Hepatocyte (in vitro differentiated cells): ENCODE results near the gene TSPAN32. TPM values are rescaled to one million over a fixed set of nuclear protein-coding genes. Genes with fewer than 3 reads are reported as not detected.
A peak's percentile ranks its signal among the peaks of the same experiment; 100 is the strongest.

Source experiments
- DNase-seq: peaks from one replicate; pipeline ENCODE4 v3.0.0-alpha.2; 2016; ENCODE audit warnings: low spot score
- H2AFZ ChIP-seq: fragments of 200-600 bp; sonication (generic); 2 replicates; pipeline ENCODE4 v1.6.0; 2016; ENCODE audit warnings: antibody characterized with exemption, mild to moderate bottlenecking
- H3K27ac ChIP-seq: fragments of 200-600 bp; sonication (generic); 2 replicates; pipeline ENCODE4 v1.5.1; 2016; ENCODE audit warnings: mild to moderate bottlenecking
- H3K27me3 ChIP-seq: fragments of 200-600 bp; sonication (generic); 2 replicates; pipeline ENCODE4 v1.6.1; 2016
- H3K36me3 ChIP-seq: fragments of 200-600 bp; sonication (generic); replicated peaks from 2 replicates; pipeline ENCODE4 v1.5.1; 2016; ENCODE audit warnings: low read depth; ENCODE audit not compliant: insufficient read depth
- H3K4me1 ChIP-seq: fragments of 200-600 bp; sonication (generic); 2 replicates; pipeline ENCODE4 v1.5.1; 2016; ENCODE audit warnings: mild to moderate bottlenecking, moderate library complexity; ENCODE audit not compliant: insufficient read depth
- H3K4me2 ChIP-seq: fragments of 200-600 bp; sonication (generic); 2 replicates; pipeline ENCODE4 v1.6.0; 2016
- H3K4me3 ChIP-seq: fragments of 200-600 bp; sonication (generic); 2 replicates; pipeline ENCODE4 v1.5.1; 2016; ENCODE audit warnings: mild to moderate bottlenecking
- H3K79me2 ChIP-seq: fragments of 200-600 bp; sonication (generic); 2 replicates; pipeline ENCODE4 v1.6.0; 2017; ENCODE audit warnings: mild to moderate bottlenecking
- H3K9me2 ChIP-seq: fragments of 200-600 bp; sonication (generic); replicated peaks from 2 replicates; pipeline ENCODE4 v1.6.0; 2017; ENCODE audit warnings: mild to moderate bottlenecking; ENCODE audit not compliant: insufficient read depth
- H3K9me3 ChIP-seq: fragments of 200-600 bp; sonication (generic); 2 replicates; pipeline ENCODE4 v1.5.1; 2016; ENCODE audit warnings: low read depth, mild to moderate bottlenecking
- H4K20me1 ChIP-seq: fragments of 200-600 bp; sonication (generic); 2 replicates; pipeline ENCODE4 v1.6.0; 2016; ENCODE audit warnings: mild to moderate bottlenecking; ENCODE audit not compliant: insufficient read depth, poor library complexity, severe bottlenecking
- CTCF ChIP-seq: fragments of 200-600 bp; sonication (generic); IDR thresholded peaks from 2 replicates; pipeline ENCODE4 v1.5.1; 2016; ENCODE audit warnings: antibody characterized with exemption, mild to moderate bottlenecking; ENCODE audit not compliant: poor library complexity
- EZH2 ChIP-seq: fragments of 200-600 bp; sonication (generic); IDR thresholded peaks from 2 replicates; pipeline ENCODE4 v1.6.1; 2016; ENCODE audit warnings: antibody characterized with exemption, mild to moderate bottlenecking, borderline replicate concordance
- EZH2phosphoT487 ChIP-seq: fragments of 200-600 bp; sonication (generic); IDR thresholded peaks from one replicate; pipeline ENCODE4 v1.6.1; 2018; ENCODE audit warnings: antibody characterized with exemption, mild to moderate bottlenecking, low read depth, moderate library complexity; ENCODE audit not compliant: unreplicated experiment, severe bottlenecking
- WGBS: methylation state at CpG from one replicate; pipeline ENCODE4 v1.1.6; 2016; ENCODE audit warnings: low lambda C conversion rate; ENCODE audit errors: missing lambda C conversion rate; 5-methylcytosine and 5-hydroxymethylcytosine counted together
- polyA plus RNA-seq: library from polyadenylated mRNA; unstranded; fragments of >200 nt; fragmentation: Nextera tagmentation; extraction: Ambion mirVana; gene quantifications from 2 replicates; pipeline ENCODE4 v1.2.1, GENCODE V29; 2016
- total RNA-seq: library from RNA; depleted of rRNA; stranded (reverse); fragments of >200 nt; gene quantifications from 2 replicates; pipeline ENCODE4 v1.2.3, GENCODE V29; 2014

TSPAN32 gene
- total and polyA plus RNA-seq, 2 experiments from 2014 or later = 1.5 to 4.8 TPM

GRCh38 chr11:2256951-2257700 is 44.7 kb upstream of the TSPAN32 start:
- H3K36me3 ChIP-seq = no peaks in the 10 kb centered on the region
- H3K27me3 ChIP-seq = no peaks in the 10 kb centered on the region
- DNase-seq = peak; percentile 19
- H3K9me3 ChIP-seq = no peaks in the 10 kb centered on the region
- no peaks in the 10 kb centered on the region for H4K20me1 ChIP-seq
- no peak overlapping the region for H3K27ac ChIP-seq
- H3K9me2 ChIP-seq = no peaks in the 10 kb centered on the region
- no peak for TF ChIP-seq EZH2
- no peak for TF ChIP-seq EZH2phosphoT487
- no peak for TF ChIP-seq CTCF
- H3K79me2 ChIP-seq = no peaks in the 10 kb centered on the region
- no peaks in the 10 kb centered on the region for H3K4me1 ChIP-seq
- H2AFZ ChIP-seq = no peak overlapping the region
- H3K4me2 ChIP-seq = no peak overlapping the region
- no peak overlapping the region for H3K4me3 ChIP-seq
- WGBS = 87% methylated on average over 12 of the region's 31 CpGs

DNA sequence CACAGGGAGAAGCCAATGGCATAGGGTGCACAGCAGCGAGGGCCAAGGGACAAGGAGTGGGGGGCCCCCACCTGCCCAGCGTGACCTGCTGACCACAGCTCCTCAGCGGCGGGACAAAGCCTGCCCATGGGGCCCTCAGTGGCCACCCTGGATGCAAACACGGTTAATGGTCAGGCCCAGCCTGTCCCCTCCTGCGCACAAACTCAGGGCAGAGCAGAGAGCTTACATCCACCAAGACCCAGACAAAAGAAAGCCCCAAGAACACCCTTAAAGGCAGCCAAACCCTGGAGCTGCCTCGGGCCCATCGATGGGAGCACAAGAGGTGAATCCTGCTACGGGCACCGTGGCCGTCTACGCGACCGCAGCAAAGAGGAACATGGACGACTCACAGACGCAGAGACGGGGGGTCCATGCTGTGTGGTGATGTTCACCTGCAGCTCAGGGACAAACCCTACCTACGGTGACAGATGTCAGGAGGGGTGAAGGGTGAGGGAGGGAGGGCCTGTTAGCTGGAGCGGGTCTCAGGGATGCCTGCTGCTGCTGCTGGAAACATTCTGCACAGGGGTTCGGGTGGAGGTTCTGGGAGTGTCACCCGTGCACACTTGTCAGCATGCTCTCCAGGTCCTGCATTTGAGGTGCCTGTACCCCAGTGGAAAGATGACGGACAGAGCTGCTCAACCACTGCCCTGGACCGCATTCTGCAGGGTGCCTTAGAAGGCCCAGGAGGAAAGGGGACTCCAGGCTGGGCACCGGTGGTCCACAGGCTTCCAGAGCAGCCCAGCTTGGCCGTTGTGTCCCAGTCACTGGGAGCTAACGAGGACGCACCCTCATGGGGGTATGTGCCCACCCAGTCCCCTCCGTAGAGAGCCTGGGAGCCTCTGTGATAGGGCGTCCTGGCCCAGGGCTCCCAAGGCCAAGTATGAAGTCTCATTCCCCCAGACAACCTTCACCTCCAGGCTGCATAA is 43.0 kb upstream of the TSPAN32 start:
- H3K9me2 ChIP-seq = no peaks in the 10 kb centered on the region

DNA sequence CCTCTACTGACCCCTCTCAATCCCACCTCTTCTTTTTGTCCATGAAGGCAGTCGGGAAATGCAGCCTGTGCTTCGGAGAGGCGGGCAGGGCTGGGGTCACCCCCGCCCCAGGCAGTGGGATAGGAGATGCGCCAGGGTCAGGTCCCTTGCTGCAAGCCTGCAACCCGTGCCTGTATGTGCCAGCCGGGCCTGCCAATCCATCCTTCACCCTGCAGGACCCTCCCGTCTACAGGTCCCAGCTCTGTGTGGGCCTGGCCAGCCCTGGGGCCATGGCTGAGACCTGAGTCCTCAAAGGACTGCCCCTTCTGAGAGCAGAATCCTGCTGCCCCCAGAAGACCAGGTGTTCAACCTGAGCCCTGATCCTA is 42.4 kb upstream of the TSPAN32 start:
- Histone ChIP-seq H3K36me3 (no peaks in the 10 kb centered on the region), H3K27ac (no peak overlapping the region), H3K4me3 (no peak overlapping the region), H3K4me2 (no peak overlapping the region), H2AFZ (no peak overlapping the region), H3K27me3 (no peaks in the 10 kb centered on the region), H3K9me2 (no peaks in the 10 kb centered on the region), H4K20me1 (no peaks in the 10 kb centered on the region), H3K9me3 (no peaks in the 10 kb centered on the region), H3K79me2 (no peaks in the 10 kb centered on the region), H3K4me1 (no peaks in the 10 kb centered on the region)
- WGBS = 96% methylated on average over 8 of the region's 8 CpGs
- no peak for TF ChIP-seq EZH2
- TF ChIP-seq EZH2phosphoT487 = no peak
- TF ChIP-seq CTCF = no peak
- peak; percentile 1 for DNase-seq

More for the DNA sequence above, 43.0 kb upstream of the TSPAN32 start:
- H4K20me1 ChIP-seq = no peaks in the 10 kb centered on the region
- no peaks in the 10 kb centered on the region for H3K79me2 ChIP-seq
- no peaks in the 10 kb centered on the region for H3K27me3 ChIP-seq
- TF ChIP-seq EZH2phosphoT487 = no peak
- no peak for TF ChIP-seq CTCF
- TF ChIP-seq EZH2 = no peak
- H3K9me3 ChIP-seq = no peaks in the 10 kb centered on the region
- H2AFZ ChIP-seq = no peak overlapping the region
- H3K4me2 ChIP-seq = no peak overlapping the region
- H3K27ac ChIP-seq = no peak overlapping the region
- peak; percentile 3 for DNase-seq
- no peak overlapping the region for H3K4me3 ChIP-seq
- H3K4me1 ChIP-seq = no peaks in the 10 kb centered on the region
- WGBS = 94% methylated on average over 29 of the region's 29 CpGs
- H3K36me3 ChIP-seq = no peaks in the 10 kb centered on the region
